HepG2 (cell line): Measurements from ENCODE around the gene MXRA8. TPM values are rescaled to one million over a fixed set of nuclear protein-coding genes. Genes with fewer than 3 reads are reported as not detected.
A peak's percentile ranks its signal among the peaks of the same experiment; 100 is the strongest.

Experiments
- ESRRA ChIP-seq: sonication (generic); formaldehyde crosslinking; IDR thresholded peaks from 2 replicates; pipeline ENCODE4 v1.5.1; 2020; ENCODE audit warnings: mild to moderate bottlenecking, low read depth, missing genetic modification reagents
- GTF3A ChIP-seq: sonication (generic); formaldehyde crosslinking; conservative IDR thresholded peaks from 2 replicates; pipeline ENCODE4 v1.4.0; 2020; ENCODE audit warnings: mild to moderate bottlenecking, missing genetic modification reagents
- HIC2 ChIP-seq: sonication (generic); formaldehyde crosslinking; IDR thresholded peaks from 2 replicates; pipeline ENCODE4 v1.9.0; 2022; ENCODE audit warnings: low read depth, missing genetic modification reagents
- KLF9 ChIP-seq: IDR thresholded peaks from 2 replicates; pipeline ENCODE4 v1.6.1; 2016; ENCODE audit warnings: low read depth
- RXRB ChIP-seq: IDR thresholded peaks from 2 replicates; pipeline ENCODE4 v1.6.1; 2016; ENCODE audit warnings: borderline replicate concordance, missing genetic modification reagents, missing compliant biosample characterization
- SALL2 ChIP-seq: sonication (generic); formaldehyde crosslinking; IDR thresholded peaks from 2 replicates; pipeline ENCODE4 v1.8.1; 2023; ENCODE audit warnings: mild to moderate bottlenecking, missing genetic modification reagents, inconsistent platforms
- SMYD3 ChIP-seq: sonication (generic); formaldehyde crosslinking; IDR thresholded peaks from 2 replicates; pipeline ENCODE4 v1.8.1; 2023; ENCODE audit warnings: mild to moderate bottlenecking, missing genetic modification reagents
- SP2 ChIP-seq: sonication (generic); formaldehyde crosslinking; IDR thresholded peaks from 2 replicates; pipeline ENCODE4 v1.5.1; 2020; ENCODE audit warnings: mild to moderate bottlenecking, missing genetic modification reagents
- TEAD3 ChIP-seq: optimal IDR thresholded peaks from 2 replicates; pipeline ENCODE3; 2016; ENCODE audit warnings: borderline replicate concordance
- THRA ChIP-seq: sonication (generic); formaldehyde crosslinking; IDR thresholded peaks from 2 replicates; pipeline ENCODE4 v1.4.0; 2020; ENCODE audit warnings: missing genetic modification reagents, borderline replicate concordance
- YEATS2 ChIP-seq: sonication (generic); formaldehyde crosslinking; IDR thresholded peaks from 2 replicates; pipeline ENCODE4 v1.4.0; 2020; ENCODE audit warnings: missing genetic modification reagents, borderline replicate concordance
- ZBTB25 ChIP-seq: IDR thresholded peaks from 2 replicates; pipeline ENCODE4 v1.6.1; 2018; ENCODE audit warnings: missing genetic modification reagents
- ZBTB7B ChIP-seq: sonication (generic); formaldehyde crosslinking; IDR thresholded peaks from 2 replicates; pipeline ENCODE4 v1.4.0; 2020; ENCODE audit warnings: missing genetic modification reagents
- ZFP36L1 ChIP-seq: sonication (generic); formaldehyde crosslinking; IDR thresholded peaks from 2 replicates; pipeline ENCODE4 v1.8.0; 2022; ENCODE audit warnings: mild to moderate bottlenecking, missing genetic modification reagents, moderate library complexity
- ZNF24 ChIP-seq: fragments of 450-650 bp; IDR thresholded peaks from 2 replicates; pipeline ENCODE4 v1.6.1; 2017; ENCODE audit warnings: antibody characterized with exemption, mild to moderate bottlenecking
- ZNF724P ChIP-seq: sonication (generic); formaldehyde crosslinking; IDR thresholded peaks from 2 replicates; pipeline ENCODE4 v1.8.0; 2022; ENCODE audit warnings: missing genetic modification reagents, borderline replicate concordance
- ZNF841 ChIP-seq: sonication (generic); formaldehyde crosslinking; IDR thresholded peaks from 2 replicates; pipeline ENCODE4 v1.8.1; 2023; ENCODE audit warnings: missing genetic modification reagents, borderline replicate concordance
- polyA plus RNA-seq, 8 experiments: library from polyadenylated mRNA; depleted of rRNA in 3 of 8; stranded (reverse) in 7 of 8; unstranded in 1 of 8; fragments of >200 nt; fragmentation: Illumina TruSeq in 4 of 8; extraction: Trizol in 4 of 8; gene quantifications; 2 replicates each; pipeline versions ENCODE4 v1.2.1 to v1.2.3, GENCODE V29; 2011 to 2016; ENCODE audit warnings: low read depth in 4 of 8, missing spikeins in 1 of 8, mixed read lengths in 1 of 8; ENCODE audit not compliant: insufficient read depth in 1 of 8
- total RNA-seq, 5 experiments: library from RNA; depleted of rRNA; stranded (reverse); fragments of >200 nt; fragmentation: Illumina TruSeq; extraction: Trizol; gene quantifications; 2 replicates each; pipeline ENCODE4 v1.2.3, GENCODE V29; 2016; ENCODE audit warnings: low read depth in 1 of 5
- TF ChIP-seq, protein P1 (sequence below): sonication (generic); formaldehyde crosslinking; IDR thresholded peaks from 2 replicates; pipeline ENCODE4 v1.4.0; 2020; ENCODE audit warnings: mild to moderate bottlenecking, missing genetic modification reagents
- TF ChIP-seq, protein P2 (sequence below): sonication (generic); formaldehyde crosslinking; IDR thresholded peaks from 2 replicates; pipeline ENCODE4 v1.5.0; 2020; ENCODE audit warnings: missing genetic modification reagents

The MXRA8 gene
- total and polyA plus RNA-seq, 2 of the 13 experiments (the other 11 are each of a cell fraction or from before 2014, with no cell fraction given): 19.8 to 44.8 TPM

GRCh38 chr1:1359664-1360468 is 1.5 kb upstream of the MXRA8 start (continued):
- TF ChIP-seq, protein P1, sequence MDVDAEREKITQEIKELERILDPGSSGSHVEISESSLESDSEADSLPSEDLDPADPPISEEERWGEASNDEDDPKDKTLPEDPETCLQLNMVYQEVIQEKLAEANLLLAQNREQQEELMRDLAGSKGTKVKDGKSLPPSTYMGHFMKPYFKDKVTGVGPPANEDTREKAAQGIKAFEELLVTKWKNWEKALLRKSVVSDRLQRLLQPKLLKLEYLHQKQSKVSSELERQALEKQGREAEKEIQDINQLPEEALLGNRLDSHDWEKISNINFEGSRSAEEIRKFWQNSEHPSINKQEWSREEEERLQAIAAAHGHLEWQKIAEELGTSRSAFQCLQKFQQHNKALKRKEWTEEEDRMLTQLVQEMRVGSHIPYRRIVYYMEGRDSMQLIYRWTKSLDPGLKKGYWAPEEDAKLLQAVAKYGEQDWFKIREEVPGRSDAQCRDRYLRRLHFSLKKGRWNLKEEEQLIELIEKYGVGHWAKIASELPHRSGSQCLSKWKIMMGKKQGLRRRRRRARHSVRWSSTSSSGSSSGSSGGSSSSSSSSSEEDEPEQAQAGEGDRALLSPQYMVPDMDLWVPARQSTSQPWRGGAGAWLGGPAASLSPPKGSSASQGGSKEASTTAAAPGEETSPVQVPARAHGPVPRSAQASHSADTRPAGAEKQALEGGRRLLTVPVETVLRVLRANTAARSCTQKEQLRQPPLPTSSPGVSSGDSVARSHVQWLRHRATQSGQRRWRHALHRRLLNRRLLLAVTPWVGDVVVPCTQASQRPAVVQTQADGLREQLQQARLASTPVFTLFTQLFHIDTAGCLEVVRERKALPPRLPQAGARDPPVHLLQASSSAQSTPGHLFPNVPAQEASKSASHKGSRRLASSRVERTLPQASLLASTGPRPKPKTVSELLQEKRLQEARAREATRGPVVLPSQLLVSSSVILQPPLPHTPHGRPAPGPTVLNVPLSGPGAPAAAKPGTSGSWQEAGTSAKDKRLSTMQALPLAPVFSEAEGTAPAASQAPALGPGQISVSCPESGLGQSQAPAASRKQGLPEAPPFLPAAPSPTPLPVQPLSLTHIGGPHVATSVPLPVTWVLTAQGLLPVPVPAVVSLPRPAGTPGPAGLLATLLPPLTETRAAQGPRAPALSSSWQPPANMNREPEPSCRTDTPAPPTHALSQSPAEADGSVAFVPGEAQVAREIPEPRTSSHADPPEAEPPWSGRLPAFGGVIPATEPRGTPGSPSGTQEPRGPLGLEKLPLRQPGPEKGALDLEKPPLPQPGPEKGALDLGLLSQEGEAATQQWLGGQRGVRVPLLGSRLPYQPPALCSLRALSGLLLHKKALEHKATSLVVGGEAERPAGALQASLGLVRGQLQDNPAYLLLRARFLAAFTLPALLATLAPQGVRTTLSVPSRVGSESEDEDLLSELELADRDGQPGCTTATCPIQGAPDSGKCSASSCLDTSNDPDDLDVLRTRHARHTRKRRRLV (CRISPR knock-in tag): peak; percentile 49; the same call in 1 of the 2 replicates
- TF ChIP-seq, protein P2, sequence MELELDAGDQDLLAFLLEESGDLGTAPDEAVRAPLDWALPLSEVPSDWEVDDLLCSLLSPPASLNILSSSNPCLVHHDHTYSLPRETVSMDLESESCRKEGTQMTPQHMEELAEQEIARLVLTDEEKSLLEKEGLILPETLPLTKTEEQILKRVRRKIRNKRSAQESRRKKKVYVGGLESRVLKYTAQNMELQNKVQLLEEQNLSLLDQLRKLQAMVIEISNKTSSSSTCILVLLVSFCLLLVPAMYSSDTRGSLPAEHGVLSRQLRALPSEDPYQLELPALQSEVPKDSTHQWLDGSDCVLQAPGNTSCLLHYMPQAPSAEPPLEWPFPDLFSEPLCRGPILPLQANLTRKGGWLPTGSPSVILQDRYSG (CRISPR knock-in tag): no peak
- no peak for TF ChIP-seq SP2
- TF ChIP-seq ZNF841 (CRISPR knock-in tag): no peak
- TF ChIP-seq ZNF724P (CRISPR knock-in tag): no peak
- TF ChIP-seq SMYD3: no peak
- TF ChIP-seq ZNF24: no peak
- TF ChIP-seq YEATS2 (CRISPR knock-in tag): no peak
- TF ChIP-seq TEAD3 (CRISPR knock-in tag): no peak
- TF ChIP-seq HIC2 (CRISPR knock-in tag): 0 out of 2 replicates have a peak, but pooled peaks have one; percentile 16
- TF ChIP-seq ZFP36L1 (CRISPR knock-in tag): no peak
- no peak for TF ChIP-seq ESRRA (CRISPR knock-in tag)
- TF ChIP-seq THRA: peak; percentile 89; the same call in 1 of the 2 replicates
- no peak for TF ChIP-seq GTF3A (CRISPR knock-in tag)
- TF ChIP-seq ZBTB25 (CRISPR knock-in tag): no peak
- TF ChIP-seq SALL2: peak; percentile 40; the same call in 1 of the 2 replicates
- TF ChIP-seq ZBTB7B (CRISPR knock-in tag): peak; percentile 77
- TF ChIP-seq KLF9: no peak
- TF ChIP-seq RXRB: peak; percentile 79
